SJSA1 (cell line): ENCODE measurements around the gene DNAJC9. TPM values are rescaled to one million over a fixed set of nuclear protein-coding genes. Genes with fewer than 3 reads are reported as not detected.

Experiments used
- DNase-seq, 2 experiments: peaks; one replicate each; pipeline ENCODE4 v3.0.0-alpha.2; 2015 to 2020; ENCODE audit warnings: low spot score in 2 of 2, low read depth in 1 of 2
- H3K27ac ChIP-seq: fragments of 250-450 bp; sonication (Bioruptor Pico); 2 replicates; pipeline ENCODE4 v1.5.1; 2020; ENCODE audit warnings: mild to moderate bottlenecking, moderate library complexity
- H3K27me3 ChIP-seq: fragments of 250-450 bp; sonication (Bioruptor Pico); replicated peaks from 2 replicates; pipeline ENCODE4 v1.5.1; 2020; ENCODE audit warnings: mild to moderate bottlenecking, moderate library complexity
- H3K36me3 ChIP-seq: fragments of 250-450 bp; sonication (Bioruptor Pico); 2 replicates; pipeline ENCODE4 v1.5.1; 2020; ENCODE audit warnings: mild to moderate bottlenecking
- H3K4me1 ChIP-seq: fragments of 250-450 bp; sonication (Bioruptor Pico); replicated peaks from 2 replicates; pipeline ENCODE4 v1.6.1; 2021; ENCODE audit warnings: mild to moderate bottlenecking
- H3K4me3 ChIP-seq: fragments of 250-450 bp; sonication (Bioruptor Pico); 2 replicates; pipeline ENCODE4 v1.5.1; 2020; ENCODE audit warnings: mild to moderate bottlenecking
- H3K9me3 ChIP-seq: fragments of 250-450 bp; sonication (Bioruptor Pico); replicated peaks from 2 replicates; pipeline ENCODE4 v1.5.1; 2020; ENCODE audit warnings: mild to moderate bottlenecking
- total RNA-seq: library from RNA; depleted of rRNA; stranded (reverse); fragments of >200 nt; shearing (Covaris generic); gene quantifications from 2 replicates; pipeline ENCODE4 v1.2.3, GENCODE V29; 2014

The DNAJC9 gene
- total RNA-seq, 1 experiment from 2014 or later, result 85.5 TPM

DNA sequence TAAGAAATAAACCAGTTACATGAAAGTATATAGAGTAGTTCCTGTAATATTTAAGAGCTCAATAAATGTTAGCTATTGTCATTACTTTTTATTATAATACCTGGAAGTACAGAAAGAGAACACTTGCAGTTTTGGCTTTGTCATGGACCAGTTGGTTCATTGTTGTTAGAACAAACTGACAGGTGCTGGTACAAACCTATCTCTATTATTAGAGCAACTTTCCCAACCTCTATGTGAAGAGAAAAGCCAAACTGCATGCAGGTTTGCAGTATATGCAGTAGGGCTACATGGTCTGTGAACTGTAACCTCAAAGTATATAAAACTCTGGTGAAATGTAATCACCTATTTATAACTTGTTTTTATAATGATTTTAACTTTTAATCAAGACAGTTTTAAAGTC, 20.4 kb downstream of the DNAJC9 start:
- no peak for DNase-seq
- no peaks in the 10 kb centered on the region for H3K9me3 ChIP-seq
- H3K36me3 ChIP-seq, result peaks cover 5% of the 10 kb centered on the region
- H3K4me1 ChIP-seq, result no peaks in the 10 kb centered on the region
- no peak overlapping the region for H3K27ac ChIP-seq
- no peak overlapping the region for H3K4me3 ChIP-seq
- no peaks in the 10 kb centered on the region for H3K27me3 ChIP-seq

GRCh38 chr10:73225518-73225917, 21.5 kb downstream of the DNAJC9 start:
- no peaks in the 10 kb centered on the region for H3K27me3 ChIP-seq
- H3K36me3 ChIP-seq, result peaks cover 5% of the 10 kb centered on the region
- no peaks in the 10 kb centered on the region for H3K4me1 ChIP-seq
- H3K27ac ChIP-seq, result no peak overlapping the region
- H3K4me3 ChIP-seq, result no peak overlapping the region
- H3K9me3 ChIP-seq, result no peaks in the 10 kb centered on the region
- no peak for DNase-seq

DNA sequence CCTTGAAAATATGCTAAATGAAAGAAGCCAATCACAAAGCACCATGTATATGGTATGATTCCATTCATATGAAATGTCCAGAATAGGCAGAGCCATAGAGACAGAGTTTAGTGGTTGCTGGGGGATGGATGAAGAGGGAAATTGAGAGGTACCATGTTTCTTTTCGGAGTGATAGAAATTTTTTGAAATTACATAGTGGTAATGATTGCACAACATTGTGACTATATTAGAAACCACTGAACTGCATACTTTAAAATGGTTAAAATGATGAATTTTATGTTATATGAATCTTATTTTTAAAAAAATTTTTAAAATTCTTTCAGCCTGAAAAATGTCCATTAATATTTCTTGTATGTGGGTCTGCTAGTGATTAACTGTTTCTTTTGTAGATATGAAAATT, 26.1 kb downstream of the DNAJC9 start:
- Histone ChIP-seq H3K36me3 (peaks cover 16% of the 10 kb centered on the region), H3K4me3 (no peak overlapping the region), H3K27me3 (no peaks in the 10 kb centered on the region), H3K9me3 (no peaks in the 10 kb centered on the region), H3K4me1 (no peaks in the 10 kb centered on the region), H3K27ac (no peak overlapping the region)
- no peak for DNase-seq

GRCh38 chr10:73219384-73219783, 27.7 kb downstream of the DNAJC9 start:
- no peak overlapping the region for H3K27ac ChIP-seq
- no peak for DNase-seq
- H3K36me3 ChIP-seq, result peaks cover 13% of the 10 kb centered on the region
- no peaks in the 10 kb centered on the region for H3K27me3 ChIP-seq
- H3K4me3 ChIP-seq, result no peak overlapping the region
- no peaks in the 10 kb centered on the region for H3K4me1 ChIP-seq
- H3K9me3 ChIP-seq, result no peaks in the 10 kb centered on the region

- Histone ChIP-seq H3K27ac (no peak overlapping the region), H3K27me3 (no peaks in the 10 kb centered on the region), H3K36me3 (peaks cover 13% of the 10 kb centered on the region), H3K9me3 (no peaks in the 10 kb centered on the region), H3K4me1 (no peaks in the 10 kb centered on the region), H3K4me3 (no peak overlapping the region)
- no peak for DNase-seq
Observed at GRCh38 chr10:73218431-73219191, 28.4 kb downstream of the DNAJC9 start.

DNA sequence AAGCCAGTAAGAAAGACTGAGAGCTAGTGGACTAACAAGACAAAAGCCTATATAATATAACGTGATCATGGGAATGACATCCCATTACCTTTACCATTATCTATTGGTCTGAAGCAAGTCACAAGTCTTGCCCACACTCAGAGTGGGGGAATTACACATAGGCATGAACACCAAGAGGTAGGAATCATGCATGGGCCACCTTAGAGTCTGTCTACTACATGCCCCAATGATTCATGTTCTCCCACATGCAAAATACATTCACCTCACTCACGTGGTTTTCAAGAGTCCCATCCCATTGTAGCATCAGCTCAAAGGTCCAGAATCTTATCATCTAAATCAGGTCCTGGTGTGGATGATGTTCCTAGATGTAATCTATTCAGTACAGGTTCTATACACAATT, 29.4 kb downstream of the DNAJC9 start:
- H3K27ac ChIP-seq, result no peak overlapping the region
- DNase-seq, result no peak
- no peak overlapping the region for H3K4me3 ChIP-seq
- no peaks in the 10 kb centered on the region for H3K9me3 ChIP-seq
- H3K4me1 ChIP-seq, result no peaks in the 10 kb centered on the region
- H3K36me3 ChIP-seq, result peaks cover 13% of the 10 kb centered on the region
- H3K27me3 ChIP-seq, result no peaks in the 10 kb centered on the region

- no peak for DNase-seq
- H3K27ac ChIP-seq, result no peak overlapping the region
Observed at GRCh38 chr10:73215749-73216148, 31.3 kb downstream of the DNAJC9 start.

GRCh38 chr10:73211106-73211811, 35.8 kb downstream of the DNAJC9 start:
- no peak overlapping the region for H3K27ac ChIP-seq
- H3K27me3 ChIP-seq, result no peaks in the 10 kb centered on the region
- DNase-seq, result no peak
- peaks cover 4% of the 10 kb centered on the region; the same call in 1 of the 2 replicates for H3K36me3 ChIP-seq
- H3K4me3 ChIP-seq, result no peak overlapping the region
- H3K4me1 ChIP-seq, result no peaks in the 10 kb centered on the region
- H3K9me3 ChIP-seq, result peaks cover 4% of the 10 kb centered on the region; the same call in 1 of the 2 replicates

More at GRCh38 chr10:73215749-73216148, 31.3 kb downstream of the DNAJC9 start:
- Histone ChIP-seq H3K4me3 (no peak overlapping the region), H3K9me3 (no peaks in the 10 kb centered on the region), H3K4me1 (no peaks in the 10 kb centered on the region), H3K36me3 (peaks cover 17% of the 10 kb centered on the region), H3K27me3 (no peaks in the 10 kb centered on the region)

- Histone ChIP-seq H3K4me1 (no peaks in the 10 kb centered on the region), H3K27me3 (no peaks in the 10 kb centered on the region)
Observed at GRCh38 chr10:73210395-73211105, 36.5 kb downstream of the DNAJC9 start.

GRCh38 chr10:73209705-73210104, 37.4 kb downstream of the DNAJC9 start:
- Histone ChIP-seq H3K4me3 (no peak overlapping the region), H3K27me3 (no peaks in the 10 kb centered on the region), H3K4me1 (no peaks in the 10 kb centered on the region), H3K36me3 (peaks cover 4% of the 10 kb centered on the region; the same call in 1 of the 2 replicates), H3K9me3 (peaks cover 6% of the 10 kb centered on the region; the same call in 1 of the 2 replicates), H3K27ac (no peak overlapping the region)
- DNase-seq, result no peak

More at GRCh38 chr10:73210395-73211105, 36.5 kb downstream of the DNAJC9 start:
- Histone ChIP-seq H3K9me3 (peaks cover 6% of the 10 kb centered on the region; the same call in 1 of the 2 replicates), H3K36me3 (peaks cover 4% of the 10 kb centered on the region; the same call in 1 of the 2 replicates), H3K4me3 (no peak overlapping the region), H3K27ac (no peak overlapping the region)
- no peak for DNase-seq

DNA sequence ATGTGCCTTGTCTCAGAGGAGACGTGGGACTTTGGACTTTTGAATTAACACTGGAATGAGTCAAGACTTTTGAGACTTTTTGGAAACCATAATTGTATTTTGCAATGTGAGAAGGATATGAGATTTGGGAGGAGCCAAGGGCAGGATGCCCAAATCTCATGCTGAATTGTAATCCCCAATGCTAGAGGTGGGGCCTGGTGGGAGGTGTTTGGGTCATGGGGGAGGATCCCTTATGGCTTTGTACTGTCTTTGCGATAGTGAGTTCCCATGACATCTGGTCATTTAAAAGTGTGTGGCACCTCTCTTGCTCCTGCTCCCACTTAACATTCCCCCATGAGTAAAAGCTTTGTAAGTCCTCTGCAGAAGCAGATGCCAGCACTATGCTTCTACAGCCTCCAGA, 39.2 kb downstream of the DNAJC9 start:
- Histone ChIP-seq H3K27ac (no peak overlapping the region), H3K27me3 (no peaks in the 10 kb centered on the region), H3K4me1 (no peaks in the 10 kb centered on the region), H3K36me3 (peaks cover 4% of the 10 kb centered on the region; the same call in 1 of the 2 replicates), H3K9me3 (peaks cover 6% of the 10 kb centered on the region; the same call in 1 of the 2 replicates), H3K4me3 (no peak overlapping the region)
- no peak for DNase-seq

GRCh38 chr10:73206385-73206784, 40.7 kb downstream of the DNAJC9 start:
- Histone ChIP-seq H3K4me1 (no peaks in the 10 kb centered on the region), H3K36me3 (peaks cover 4% of the 10 kb centered on the region; the same call in 1 of the 2 replicates), H3K27ac (no peak overlapping the region), H3K9me3 (peaks cover 6% of the 10 kb centered on the region; the same call in 1 of the 2 replicates), H3K27me3 (no peaks in the 10 kb centered on the region), H3K4me3 (no peak overlapping the region)
- DNase-seq, result no peak

DNA sequence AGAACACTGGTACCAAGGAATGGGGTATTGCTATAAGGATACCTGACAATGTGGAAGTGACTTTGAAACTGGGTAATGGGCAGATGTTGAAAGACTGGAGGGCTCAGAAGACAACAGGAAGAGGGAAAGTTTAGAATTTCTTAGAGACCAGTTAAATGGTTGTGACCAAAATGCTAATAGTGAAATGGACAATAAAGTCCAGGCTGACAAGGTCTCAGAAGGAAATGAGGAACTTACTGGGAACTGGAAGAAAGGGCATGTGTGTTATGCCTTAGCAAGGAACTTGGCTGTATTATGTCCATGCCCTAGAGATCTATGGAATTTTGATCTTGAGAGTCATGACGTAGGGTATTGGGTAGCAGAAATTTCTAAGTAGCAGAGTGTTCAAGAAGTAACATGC, 41.2 kb downstream of the DNAJC9 start:
- Histone ChIP-seq H3K27ac (no peak overlapping the region), H3K9me3 (peaks cover 6% of the 10 kb centered on the region; the same call in 1 of the 2 replicates), H3K4me1 (no peaks in the 10 kb centered on the region), H3K27me3 (no peaks in the 10 kb centered on the region), H3K36me3 (peaks cover 2% of the 10 kb centered on the region; the same call in 1 of the 2 replicates), H3K4me3 (no peak overlapping the region)
- DNase-seq, result no peak
